Right renal cortex interstitium (tissue), 3 donors: ENCODE data around the gene SUDS3. TPM values are rescaled to one million over a fixed set of nuclear protein-coding genes. Genes with fewer than 3 reads are reported as not detected.

Experiments used
- DNase-seq, 3 donors: peaks; one replicate each; pipeline ENCODE4 v3.0.0-alpha.2; 2013; ENCODE audit warnings: low read depth in 3 of 3, low spot score in 2 of 3
- polyA plus RNA-seq, 3 donors: library from polyadenylated mRNA; unstranded; fragments of 120-200 nt; gene quantifications; one replicate each; pipeline ENCODE4 v1.2.1, GENCODE V29; 2013; ENCODE audit not compliant: insufficient read length in 3 of 3

Gene SUDS3
- polyA plus RNA-seq, 3 donors, result 46.0 to 47.9 (median 46.8) TPM

- no peak for DNase-seq
Measured at GRCh38 chr12:118436986-118437385, 60.6 kb downstream of the SUDS3 start.

GRCh38 chr12:118439068-118439467 is 62.7 kb downstream of the SUDS3 start:
- DNase-seq, result no peak

GRCh38 chr12:118446247-118446646 is 69.9 kb downstream of the SUDS3 start:
- DNase-seq, result no peak

GRCh38 chr12:118447181-118447580 is 70.8 kb downstream of the SUDS3 start:
- DNase-seq, result no peak

GRCh38 chr12:118448341-118448740 is 72.0 kb downstream of the SUDS3 start:
- DNase-seq, result no peak

- DNase-seq, result no peak
Measured at GRCh38 chr12:118455327-118455726, 79.0 kb downstream of the SUDS3 start.

GRCh38 chr12:118456741-118457140 is 80.4 kb downstream of the SUDS3 start:
- no peak for DNase-seq

GRCh38 chr12:118459110-118459509 is 82.8 kb downstream of the SUDS3 start:
- DNase-seq, result no peak

GRCh38 chr12:118463677-118464076 is 87.3 kb downstream of the SUDS3 start:
- DNase-seq, result no peak

GRCh38 chr12:118465706-118466105 is 89.4 kb downstream of the SUDS3 start:
- no peak for DNase-seq

Other genes starting within 250 kb of the SUDS3 start
- gene PEBP1, start 240.4 kb upstream of the SUDS3 start, polyA plus RNA-seq, result 100 to 1,000 TPM; 315 to 320 (median 318) TPM
- 10 to 100 TPM; 32.7 to 38.3 (median 36.0) TPM for gene TAOK3, start 3.6 kb upstream of the SUDS3 start, polyA plus RNA-seq